Psoas muscle (tissue), 8 donors: ENCODE data around the gene SMAD4. TPM values are rescaled to one million over a fixed set of nuclear protein-coding genes. Genes with fewer than 3 reads are reported as not detected.

Source experiments
- ATAC-seq, 4 donors: fragments of 200-7000 bp; cut with Tn5 transposase; one replicate each; pipeline ENCODE4 v1.9.1; 2020; ENCODE audit warnings: moderate library complexity in 3 of 4, mild to moderate bottlenecking in 2 of 4
- DNase-seq, 2 donors: peaks; one replicate each; pipeline ENCODE4 v3.0.0-alpha.2; 2020
- H3K27ac ChIP-seq: fragments of 200-600 bp; one replicate; pipeline ENCODE4 v1.8.0; 2022
- H3K27me3 ChIP-seq, 3 donors: fragments of 200-600 bp in 1 of 3; one replicate each; pipeline versions ENCODE4 v1.6.1 to v1.8.0; 2013 to 2022; ENCODE audit warnings: low read length in 2 of 3, mild to moderate bottlenecking in 2 of 3, moderate library complexity in 1 of 3; ENCODE audit not compliant: insufficient read depth in 3 of 3
- H3K36me3 ChIP-seq, 2 donors: fragments of 200-600 bp in 1 of 2; one replicate each; pipeline versions ENCODE4 v1.6.1 to v1.8.0; 2013 to 2022; ENCODE audit warnings: low read depth in 1 of 2, mild to moderate bottlenecking in 1 of 2, moderate library complexity in 1 of 2; ENCODE audit not compliant: insufficient read depth in 1 of 2
- H3K4me1 ChIP-seq: fragments of 200-600 bp; one replicate; pipeline ENCODE4 v1.8.0; 2022
- H3K4me3 ChIP-seq: fragments of 200-600 bp; one replicate; pipeline ENCODE4 v1.8.0; 2022; ENCODE audit warnings: mild to moderate bottlenecking
- H3K9me3 ChIP-seq: fragments of 200-600 bp; one replicate; pipeline ENCODE4 v1.8.0; 2022
- WGBS, 3 donors: extraction: QIAGEN DNeasy Blood & Tissue Kit; methylation state at CpG; one replicate each; pipeline versions ENCODE4 v1.1.6 to v1.1.7; 2013; 5-methylcytosine and 5-hydroxymethylcytosine counted together
- intact Hi-C, 2 donors: fragments of 100-400 bp; cut with DNase I; formaldehyde crosslinking; loops; one replicate each; pipeline versions ENCODE4 v1.11.0 to v1.14.2; 2022
- polyA plus RNA-seq, 3 donors: library from polyadenylated mRNA; stranded (reverse); fragments of 200-250 nt; gene quantifications; one replicate each; pipeline ENCODE4 v1.2.3, GENCODE V29; 2013
- total RNA-seq, 4 donors: library from RNA; stranded (reverse); fragmentation: NEBNext Ultra II Directional in 2 of 4; extraction: Animal tissue kit (Norgen Biotek cat#: 25700) in 2 of 4; gene quantifications; one replicate each; pipeline versions ENCODE4 v1.2.1 to v1.2.4, GENCODE V29; 2021 to 2023
- TF ChIP-seq, protein P1 (sequence below): fragments of 200-600 bp; IDR thresholded peaks from one replicate; pipeline ENCODE4 v1.8.0; 2022; ENCODE audit warnings: antibody characterized with exemption
- donor health status: healthy with polysubstance abuse.
- donor health status: DM: no; HTN: no; CAD: no; lungs with moderate emphysema.
- donor health status: Bipolar disorder and iron deficiency.
- donor health status: healthy.
- donor health status: DM: yes; HTN: yes; CAD: no.
- donor health status: DM: no; HTN: no; CAD: no.
- donor health status: DM: no; HTN: no; CAD: no.
- donor health status: DM: yes; HTN: yes; CAD: no.

SMAD4 gene
- total and polyA plus RNA-seq, 7 donors: 35.6 to 128 (median 92.7) TPM

DNA sequence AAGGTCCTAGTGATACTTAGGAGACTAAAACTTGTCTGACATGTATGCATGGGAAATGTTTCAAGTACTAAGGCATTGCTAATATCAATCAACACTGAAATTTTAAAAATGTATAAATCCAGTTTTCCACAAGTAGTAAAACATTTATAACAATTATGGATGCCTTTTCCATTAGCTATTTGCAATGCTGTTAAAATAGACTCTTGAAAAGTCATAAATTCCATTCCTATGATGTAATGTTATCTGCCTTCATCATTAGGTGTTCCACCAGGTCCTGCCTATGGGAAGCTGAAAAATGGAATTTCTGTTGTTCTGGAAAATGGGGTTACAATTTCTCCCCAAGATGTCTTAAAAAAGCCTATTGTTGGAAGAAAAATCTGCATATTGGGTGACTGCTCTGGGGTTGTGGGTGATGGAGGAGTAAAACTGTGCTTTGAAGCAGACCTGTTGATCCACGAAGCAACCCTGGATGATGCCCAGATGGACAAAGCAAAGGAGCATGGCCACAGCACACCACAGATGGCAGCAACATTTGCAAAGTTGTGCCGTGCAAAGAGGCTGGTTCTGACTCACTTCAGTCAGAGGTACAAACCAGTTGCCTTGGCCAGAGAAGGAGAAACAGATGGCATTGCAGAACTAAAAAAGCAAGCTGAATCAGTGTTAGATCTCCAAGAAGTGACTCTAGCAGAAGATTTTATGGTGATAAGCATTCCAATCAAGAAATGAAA is 43.5 kb upstream of the SMAD4 start:
- no peak overlapping the region for H3K4me3 ChIP-seq
- intact Hi-C loops: no loop called here
- no peaks in the 10 kb centered on the region for H3K27me3 ChIP-seq
- no peaks in the 10 kb centered on the region for H3K9me3 ChIP-seq
- DNase-seq (no peak), ATAC-seq (peak; percentile 76 to 89 (median 82))
- WGBS, 3 donors: 28 to 64% (median 34%) methylated on average over 2 of the region's 2 CpGs
- H3K27ac ChIP-seq: peak overlapping the region; percentile 70
- H3K4me1 ChIP-seq: peaks cover 38% of the 10 kb centered on the region
- peaks cover 0 to 10% of the 10 kb centered on the region in 2 donors for H3K36me3 ChIP-seq
- TF ChIP-seq, protein P1, sequence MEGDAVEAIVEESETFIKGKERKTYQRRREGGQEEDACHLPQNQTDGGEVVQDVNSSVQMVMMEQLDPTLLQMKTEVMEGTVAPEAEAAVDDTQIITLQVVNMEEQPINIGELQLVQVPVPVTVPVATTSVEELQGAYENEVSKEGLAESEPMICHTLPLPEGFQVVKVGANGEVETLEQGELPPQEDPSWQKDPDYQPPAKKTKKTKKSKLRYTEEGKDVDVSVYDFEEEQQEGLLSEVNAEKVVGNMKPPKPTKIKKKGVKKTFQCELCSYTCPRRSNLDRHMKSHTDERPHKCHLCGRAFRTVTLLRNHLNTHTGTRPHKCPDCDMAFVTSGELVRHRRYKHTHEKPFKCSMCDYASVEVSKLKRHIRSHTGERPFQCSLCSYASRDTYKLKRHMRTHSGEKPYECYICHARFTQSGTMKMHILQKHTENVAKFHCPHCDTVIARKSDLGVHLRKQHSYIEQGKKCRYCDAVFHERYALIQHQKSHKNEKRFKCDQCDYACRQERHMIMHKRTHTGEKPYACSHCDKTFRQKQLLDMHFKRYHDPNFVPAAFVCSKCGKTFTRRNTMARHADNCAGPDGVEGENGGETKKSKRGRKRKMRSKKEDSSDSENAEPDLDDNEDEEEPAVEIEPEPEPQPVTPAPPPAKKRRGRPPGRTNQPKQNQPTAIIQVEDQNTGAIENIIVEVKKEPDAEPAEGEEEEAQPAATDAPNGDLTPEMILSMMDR: no peak

DNA sequence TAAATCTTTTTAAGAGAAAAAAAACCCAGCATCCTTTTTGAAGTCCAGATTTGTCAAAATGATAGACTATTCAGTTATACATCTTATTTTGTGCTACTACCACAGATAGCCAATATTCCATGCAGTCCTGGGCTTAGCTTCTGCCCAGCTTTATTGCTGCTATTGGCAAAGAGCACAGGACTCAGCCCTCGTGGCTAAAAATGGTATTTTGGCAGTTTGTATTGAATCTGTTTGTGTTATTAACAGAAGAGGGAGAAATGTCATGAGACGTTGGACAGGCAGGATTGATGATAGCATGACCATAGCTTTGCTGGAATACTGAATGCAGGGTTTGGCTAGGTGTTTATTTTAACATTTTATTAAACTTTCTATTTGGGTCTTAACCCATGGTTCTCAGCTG is 42.8 kb upstream of the SMAD4 start:
- ATAC-seq: no peak
- H3K9me3 ChIP-seq: no peaks in the 10 kb centered on the region
- no peaks in the 10 kb centered on the region for H3K27me3 ChIP-seq
- H3K27ac ChIP-seq: peak overlapping the region; percentile 70
- peaks cover 46% of the 10 kb centered on the region for H3K4me1 ChIP-seq
- TF ChIP-seq, protein P1: no peak
- intact Hi-C loops: no loop called here
- 17 to 28% (median 22%) methylated on average over 2 of the region's 2 CpGs for WGBS, 3 donors
- H3K4me3 ChIP-seq: no peak overlapping the region
- H3K36me3 ChIP-seq: peaks cover 0 to 10% of the 10 kb centered on the region in 2 donors
- no peak for DNase-seq

DNA sequence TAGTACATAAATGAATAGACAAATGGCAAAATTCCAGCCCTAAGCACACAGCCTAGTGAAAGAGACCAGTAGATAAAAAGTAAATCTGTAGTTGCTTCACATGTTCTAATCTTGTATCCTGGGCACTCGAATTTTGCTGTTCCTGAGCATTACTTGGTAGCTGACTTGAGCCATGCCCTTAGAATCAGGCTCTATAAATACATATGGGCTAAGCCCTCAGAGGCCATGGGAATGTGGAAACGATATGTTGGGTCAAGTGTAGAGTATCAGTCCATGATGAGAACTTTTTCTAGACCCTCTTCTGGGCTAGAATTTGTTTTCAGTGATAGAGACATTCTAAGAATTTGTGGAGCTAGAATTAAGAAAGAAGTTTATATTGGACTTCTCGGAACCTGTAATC is 40.3 kb upstream of the SMAD4 start:
- DNase-seq: no peak
- Histone ChIP-seq H3K36me3 (peaks cover 0 to 3% of the 10 kb centered on the region in 2 donors), H3K27me3 (no peaks in the 10 kb centered on the region), H3K4me1 (peaks cover 57% of the 10 kb centered on the region), H3K27ac (peak overlapping the region; percentile 71), H3K9me3 (no peaks in the 10 kb centered on the region), H3K4me3 (no peak overlapping the region)
- intact Hi-C loops: loop anchor here in 1 of 2 donors (5.0 kb wide), 1 partner anchor 38 kb away; no protein-coding TSS in a partner anchor
- peak; percentile 74 to 83 (median 80) for ATAC-seq
- TF ChIP-seq, protein P1: no peak
- 43 to 65% (median 47%) methylated on average over 3 of the region's 3 CpGs for WGBS, 3 donors

- TF ChIP-seq, protein P1: no peak
- intact Hi-C loops: loop anchor here in 1 of 2 donors (5.0 kb wide), 1 partner anchor 35 kb away; no protein-coding TSS in a partner anchor
- ATAC-seq: no peak
- H3K4me1 ChIP-seq: peaks cover 44% of the 10 kb centered on the region
- H3K27ac ChIP-seq: peak overlapping the region; percentile 12
- DNase-seq: no peak
- no peaks in the 10 kb centered on the region for H3K9me3 ChIP-seq
- 75 to 78% (median 75%) methylated on average over 3 of the region's 3 CpGs for WGBS, 3 donors
- H3K4me3 ChIP-seq: no peak overlapping the region
- H3K36me3 ChIP-seq: no peaks in the 10 kb centered on the region
- H3K27me3 ChIP-seq: no peaks in the 10 kb centered on the region
Observed at GRCh38 chr18:50992351-50992762, 37.7 kb upstream of the SMAD4 start.
